ENCODE measurements around the gene PGBD1. TPM values are rescaled to one million over a fixed set of nuclear protein-coding genes. Genes with fewer than 3 reads are reported as not detected.
A peak's percentile ranks its signal among the peaks of the same experiment; 100 is the strongest.

PGBD1 gene
- total RNA-seq, 1 donor from 2014 or later, result 10.2 TPM

DNA sequence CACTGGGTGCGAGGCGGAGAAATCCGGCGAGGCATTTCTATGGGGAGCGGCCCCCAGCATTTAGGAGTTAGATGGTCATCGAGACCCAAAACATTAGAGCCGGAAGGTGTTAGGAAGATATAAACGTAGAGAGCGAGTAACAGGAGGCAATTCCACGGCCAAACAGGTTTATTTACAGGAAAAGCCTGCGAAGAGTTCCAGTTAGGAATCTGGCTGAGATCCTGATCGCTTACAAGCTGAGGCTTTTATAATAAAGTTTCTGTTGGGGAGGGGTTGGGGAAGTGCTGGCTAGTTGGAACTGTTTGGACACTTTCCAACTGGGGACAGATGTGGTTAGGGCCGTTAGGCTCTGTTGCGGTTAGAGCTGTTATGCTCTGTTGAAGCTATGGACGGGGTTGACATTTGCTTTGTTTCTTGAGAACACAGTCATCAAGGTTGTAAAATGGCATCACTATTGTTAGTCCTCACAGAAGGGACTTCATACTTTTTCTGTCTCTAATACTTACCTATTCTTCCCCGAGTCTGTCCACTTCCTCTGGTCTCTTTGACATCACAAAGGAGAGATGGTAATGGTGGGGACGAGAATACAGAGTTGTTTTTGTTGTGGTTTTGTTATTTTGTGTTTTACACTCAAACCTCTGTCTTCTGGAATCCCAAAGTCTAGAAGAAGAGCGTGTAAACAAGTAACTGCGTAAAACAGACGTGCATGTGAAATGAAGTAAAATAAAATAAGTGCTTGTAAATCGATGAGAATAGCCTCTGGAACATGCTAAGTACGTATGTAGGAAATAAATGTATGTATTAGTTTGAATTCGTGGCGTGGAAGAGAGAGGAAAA, 55.1 kb downstream of the PGBD1 start:
- peak; percentile 76 for DNase-seq

DNA sequence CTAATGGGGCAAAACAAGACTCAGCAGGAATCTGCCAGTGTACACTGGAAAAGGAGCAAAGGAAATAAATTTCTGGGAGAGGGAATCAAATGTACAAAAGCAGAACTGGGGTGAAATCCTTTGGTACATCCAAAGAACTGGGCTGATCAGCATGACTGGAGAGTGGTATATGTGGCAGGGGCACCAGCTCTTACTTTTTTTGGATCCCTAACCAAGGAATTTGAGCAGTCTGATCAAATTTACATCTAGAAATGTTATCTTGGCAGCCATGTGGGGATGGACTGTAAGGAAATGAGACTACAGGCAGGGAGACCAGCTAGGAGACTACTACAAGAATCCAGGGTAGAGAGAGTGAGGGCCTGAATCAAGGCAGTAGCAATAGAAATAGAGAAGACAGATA, 55.7 kb downstream of the PGBD1 start:
- no peak for DNase-seq

DNA sequence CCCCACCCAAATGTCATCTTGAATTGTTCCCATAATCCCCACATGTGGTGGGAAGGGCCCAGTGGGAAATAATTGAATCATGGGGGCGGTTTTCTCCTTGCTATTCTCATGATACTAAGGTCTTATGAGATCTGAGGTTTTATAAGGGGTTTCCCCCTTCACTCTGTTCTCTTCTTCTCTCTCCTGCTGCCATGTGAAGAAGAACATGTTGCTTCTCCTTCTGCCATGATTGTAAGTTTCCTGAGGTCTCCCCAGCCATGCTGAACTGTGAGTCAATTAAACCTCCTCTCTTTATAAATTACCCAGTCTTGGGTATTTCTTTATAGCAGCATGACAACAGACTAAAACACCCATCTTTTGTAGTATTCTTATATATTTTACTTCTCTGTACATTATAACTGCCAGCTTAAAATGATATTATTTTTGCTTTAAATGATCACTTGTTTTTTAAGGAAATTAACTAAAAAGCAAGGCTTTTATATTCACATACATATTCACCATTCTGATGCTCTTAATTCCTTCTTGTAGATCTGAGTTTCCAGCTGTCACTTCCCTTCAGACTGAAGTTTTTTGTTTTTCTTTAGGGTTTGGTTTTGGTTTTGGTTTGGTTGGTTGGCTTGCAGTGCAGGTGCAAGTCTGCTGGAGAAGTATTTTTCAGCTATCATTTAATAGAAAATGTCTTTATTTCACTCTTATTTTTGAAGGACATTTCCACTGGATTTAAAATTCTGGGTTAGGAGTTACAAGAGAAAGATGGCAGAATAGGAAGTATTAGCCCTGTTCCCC, 59.1 kb downstream of the PGBD1 start:
- DNase-seq, result no peak

DNA sequence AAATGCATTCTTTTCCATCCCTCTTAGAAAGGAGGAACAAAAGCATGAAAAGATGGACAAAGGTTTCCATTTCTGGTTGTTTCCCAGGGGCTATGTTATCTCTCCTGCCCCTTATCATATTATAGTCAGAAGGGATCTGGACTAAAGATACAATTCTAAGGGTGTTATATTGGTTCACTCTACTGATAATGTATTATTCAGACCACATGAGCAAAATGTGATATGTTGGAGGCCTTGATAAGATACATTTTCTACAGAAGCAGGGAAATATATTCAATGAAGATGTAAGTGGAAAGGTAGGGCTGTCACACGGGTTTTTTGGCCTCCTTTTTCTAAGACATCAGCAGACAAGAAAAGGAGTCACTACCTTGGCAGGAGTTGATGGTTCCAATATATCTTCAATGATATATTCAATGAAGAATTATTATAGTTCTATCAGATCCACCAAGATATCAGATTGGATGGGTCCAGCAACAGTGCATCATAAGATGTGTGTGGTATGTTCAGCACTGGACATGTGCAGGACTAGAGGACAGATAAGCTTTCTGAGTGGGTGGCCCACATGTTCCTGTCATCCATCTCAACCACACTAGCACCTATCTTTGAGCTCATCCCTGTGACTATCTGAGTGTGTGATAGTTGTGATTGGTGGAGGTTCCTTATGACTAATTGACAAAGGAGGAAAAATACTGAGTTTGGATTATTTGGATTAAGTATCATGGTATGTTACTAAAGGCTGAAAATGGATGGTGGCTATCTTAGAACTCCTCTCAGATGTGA, 62.7 kb downstream of the PGBD1 start:
- no peak for DNase-seq

DNA sequence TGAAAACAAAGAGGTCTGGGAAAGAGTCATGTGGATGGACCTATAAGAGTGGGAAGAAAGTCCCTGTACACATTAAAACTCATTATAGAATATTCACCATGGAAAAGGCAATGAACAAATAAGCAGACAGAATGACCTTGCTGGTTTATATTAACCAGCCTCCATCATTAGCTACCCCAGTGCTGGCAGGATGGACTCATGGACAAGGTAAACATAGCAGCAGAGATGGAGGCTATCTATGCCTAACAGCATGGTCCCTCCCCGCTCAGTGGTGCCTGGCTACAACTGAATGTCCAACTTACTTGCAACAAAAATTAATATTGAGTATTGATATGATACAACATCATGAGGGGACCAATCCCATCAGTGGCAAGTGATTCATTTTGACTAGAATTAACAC, 63.8 kb downstream of the PGBD1 start:
- no peak for DNase-seq

DNA sequence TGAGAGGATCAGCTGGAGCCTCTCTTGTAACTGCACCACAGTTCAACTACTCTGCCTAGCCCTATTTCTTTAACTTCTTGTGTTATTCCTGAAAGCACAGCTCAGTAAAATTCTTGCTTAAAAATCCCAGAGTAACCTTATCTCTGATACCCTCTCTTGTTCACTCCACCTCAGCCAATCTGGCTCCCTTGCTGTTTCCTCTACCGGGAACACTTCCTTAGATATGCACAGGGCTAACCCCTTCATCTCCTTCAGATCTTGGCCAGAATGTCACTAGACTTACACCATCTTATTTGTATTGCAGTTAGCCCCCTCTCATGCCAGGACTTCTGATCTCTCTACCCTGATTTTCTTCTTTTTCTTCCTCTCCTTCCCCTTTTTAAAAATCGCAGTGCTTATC, 65.7 kb downstream of the PGBD1 start:
- no peak for DNase-seq

DNA sequence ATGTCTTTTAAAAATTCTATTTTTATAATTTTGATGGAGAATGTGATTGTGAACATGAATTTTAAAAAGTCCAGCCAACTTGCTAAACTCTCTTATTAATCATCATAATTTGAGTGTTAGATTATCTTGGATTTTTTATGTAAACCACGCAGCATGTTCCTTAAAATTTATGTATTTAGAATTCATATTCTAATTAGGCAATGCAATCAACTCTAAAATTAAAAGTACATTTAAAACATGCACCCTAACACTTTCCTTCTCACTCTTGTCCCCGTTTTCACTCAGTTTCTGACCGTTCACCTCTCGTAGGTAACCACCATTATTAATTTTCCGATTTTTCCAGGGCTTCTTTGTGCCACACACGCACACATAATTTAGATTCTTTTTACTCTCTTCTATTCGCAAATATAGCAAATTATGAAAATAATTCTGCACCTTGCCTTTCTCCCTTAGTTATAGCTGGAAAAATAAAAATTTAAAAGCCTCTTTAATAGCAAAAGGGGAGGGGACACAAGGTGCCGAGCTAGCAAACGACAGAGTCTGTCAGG, 68.0 kb downstream of the PGBD1 start:
- DNase-seq, result no peak

DNA sequence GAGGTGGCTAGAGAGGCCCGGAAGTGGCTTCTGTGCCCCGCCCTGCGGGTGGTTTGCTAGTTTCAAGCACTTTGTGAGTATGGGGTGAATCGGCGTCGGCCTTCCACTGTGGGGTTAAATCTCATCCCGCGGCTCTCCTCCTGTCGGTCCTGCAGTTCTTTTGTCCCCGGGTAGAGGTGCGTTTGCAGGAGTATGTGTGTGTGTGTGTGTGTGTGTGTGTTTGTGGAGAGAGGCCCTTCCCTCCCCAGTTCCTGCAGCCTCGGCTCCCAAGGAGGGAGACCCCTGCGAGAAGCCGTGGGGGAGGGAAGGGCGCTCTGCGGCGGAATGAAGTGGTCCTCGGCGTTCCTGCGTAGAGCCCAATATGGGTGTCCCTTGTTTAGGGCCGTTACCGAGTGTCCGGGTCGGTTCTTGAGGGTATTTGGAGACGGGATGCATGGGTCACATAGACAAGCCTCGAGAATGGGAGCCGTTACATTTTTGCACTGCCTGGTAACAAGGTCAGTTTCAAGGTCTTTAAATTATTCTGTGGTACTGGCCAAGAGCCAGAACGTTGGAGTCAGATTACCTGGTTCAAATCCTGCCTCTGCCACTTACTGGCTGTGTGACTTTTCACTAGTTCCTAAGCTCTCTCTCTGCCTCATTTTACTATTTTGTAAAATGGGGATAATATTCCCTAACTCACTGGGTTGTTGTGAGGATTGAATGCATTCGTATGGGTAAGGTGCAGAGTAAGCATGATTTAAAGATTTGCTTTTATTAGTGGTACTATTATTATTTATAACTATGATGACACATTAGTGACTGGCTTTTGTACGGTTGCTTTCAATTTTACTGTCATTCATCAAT, 68.7 kb downstream of the PGBD1 start, which contains the start of gene ZKSCAN3:
Gene ZKSCAN3, plus strand, starts transcription at position 56 of the 846 bp plus-strand sequence. CDS start 9,640 bp downstream, outside the sequence.
- DNase-seq, result peak; percentile 81

DNA sequence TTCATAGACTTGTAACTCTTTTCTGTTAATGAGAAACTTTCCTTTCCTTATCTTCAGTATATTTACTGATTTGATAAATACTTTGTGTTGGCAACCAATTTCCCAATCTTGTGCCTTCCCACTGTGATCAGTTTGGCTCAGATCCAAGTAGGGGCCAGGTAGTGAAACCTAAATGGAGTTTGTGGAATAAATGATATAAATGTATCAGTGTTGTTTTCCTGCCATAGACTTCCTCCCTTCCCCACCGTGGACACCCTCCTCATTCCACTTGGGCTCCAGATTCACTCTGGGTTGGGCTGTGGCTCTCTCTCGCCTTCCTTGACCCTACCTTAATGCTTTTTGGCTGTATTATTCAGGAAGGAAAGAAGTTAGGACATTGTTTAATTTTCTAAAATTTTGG, 69.7 kb downstream of the PGBD1 start:
- peak; percentile 11 for DNase-seq

DNA sequence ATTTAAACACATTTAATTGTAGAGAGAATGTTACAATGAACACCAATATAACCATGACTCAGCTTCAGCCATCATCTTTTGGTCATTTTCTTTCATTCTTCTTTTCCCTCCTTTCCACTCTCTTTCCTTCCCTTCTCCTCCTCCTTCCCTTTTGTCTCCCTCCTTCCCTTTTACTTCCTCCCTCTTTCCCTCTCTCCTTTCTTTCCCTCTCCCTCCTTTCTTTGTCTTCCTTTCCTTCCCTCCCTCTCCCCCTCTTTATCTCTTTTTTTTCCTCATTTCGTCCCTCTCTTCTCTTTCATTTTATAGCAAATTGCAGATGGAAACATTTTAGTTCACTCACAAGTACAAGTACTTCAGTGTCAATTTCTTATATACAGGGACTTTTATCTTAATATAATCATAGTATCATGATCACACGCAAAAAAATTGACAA, 70.1 kb downstream of the PGBD1 start:
- DNase-seq, result no peak

Other genes starting within 250 kb of the PGBD1 start
- gene ZNF165, start 201.0 kb upstream of the PGBD1 start, total RNA-seq, result 0.17 and 0.23 TPM in 2 replicates
- gene ZSCAN16, start 157.0 kb upstream of the PGBD1 start, total RNA-seq, result 13.5 and 19.1 TPM in 2 replicates
- 19.4 and 20.8 TPM in 2 replicates for gene ZKSCAN8, start 139.7 kb upstream of the PGBD1 start, total RNA-seq
- 10.7 and 17.9 TPM in 2 replicates for gene ZSCAN9, start 56.3 kb upstream of the PGBD1 start, total RNA-seq
- gene ZKSCAN4, start 29.3 kb upstream of the PGBD1 start, total RNA-seq, result 5.2 and 7.7 TPM in 2 replicates
- gene NKAPL, start 22.3 kb upstream of the PGBD1 start, total RNA-seq, result 0.34 and 1.1 TPM in 2 replicates
- 12.8 and 13.3 TPM in 2 replicates for gene ZSCAN26, start 14.4 kb upstream of the PGBD1 start, total RNA-seq
- 25.7 and 40.6 TPM in 2 replicates for gene ZSCAN31, start 54.6 kb downstream of the PGBD1 start, total RNA-seq
- gene ZKSCAN3, start 68.4 kb downstream of the PGBD1 start, total RNA-seq, result 6.3 and 9.7 TPM in 2 replicates
- gene ZSCAN12, start 118.2 kb downstream of the PGBD1 start, total RNA-seq, result 5.1 and 5.6 TPM in 2 replicates
- 0.51 and 0.74 TPM in 2 replicates for gene ZSCAN23, start 161.9 kb downstream of the PGBD1 start, total RNA-seq
- not detected in 2 replicates for gene GPX6, start 234.2 kb downstream of the PGBD1 start, total RNA-seq
- gene GPX5, start 244.3 kb downstream of the PGBD1 start, total RNA-seq, result not detected in 2 replicates